Measurements from ENCODE around the gene GSS.

DNA sequence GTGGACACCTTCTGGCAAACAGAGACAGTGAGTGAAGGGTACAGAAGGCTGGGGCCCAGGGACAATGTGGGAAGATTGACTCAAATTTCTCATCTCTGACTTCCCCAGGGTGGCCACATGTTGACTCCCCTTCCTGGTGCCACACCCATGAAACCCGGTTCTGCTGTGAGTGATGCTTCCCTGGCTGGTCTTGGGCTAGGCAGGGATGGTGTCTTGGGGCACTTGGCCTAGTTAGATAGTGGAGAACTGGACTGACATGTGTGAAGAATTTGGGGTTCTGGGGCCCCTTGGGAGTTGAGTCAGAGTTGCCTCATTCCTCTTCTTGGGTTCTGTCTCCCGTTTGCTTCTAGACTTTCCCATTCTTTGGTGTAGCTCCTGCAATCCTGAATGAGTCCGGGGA lies 34.2 kb downstream of the GSS start:
- no peak for TF ChIP-seq POLR2A (IDR thresholded peaks at IDR 0.05)
- TF ChIP-seq, protein P1, sequence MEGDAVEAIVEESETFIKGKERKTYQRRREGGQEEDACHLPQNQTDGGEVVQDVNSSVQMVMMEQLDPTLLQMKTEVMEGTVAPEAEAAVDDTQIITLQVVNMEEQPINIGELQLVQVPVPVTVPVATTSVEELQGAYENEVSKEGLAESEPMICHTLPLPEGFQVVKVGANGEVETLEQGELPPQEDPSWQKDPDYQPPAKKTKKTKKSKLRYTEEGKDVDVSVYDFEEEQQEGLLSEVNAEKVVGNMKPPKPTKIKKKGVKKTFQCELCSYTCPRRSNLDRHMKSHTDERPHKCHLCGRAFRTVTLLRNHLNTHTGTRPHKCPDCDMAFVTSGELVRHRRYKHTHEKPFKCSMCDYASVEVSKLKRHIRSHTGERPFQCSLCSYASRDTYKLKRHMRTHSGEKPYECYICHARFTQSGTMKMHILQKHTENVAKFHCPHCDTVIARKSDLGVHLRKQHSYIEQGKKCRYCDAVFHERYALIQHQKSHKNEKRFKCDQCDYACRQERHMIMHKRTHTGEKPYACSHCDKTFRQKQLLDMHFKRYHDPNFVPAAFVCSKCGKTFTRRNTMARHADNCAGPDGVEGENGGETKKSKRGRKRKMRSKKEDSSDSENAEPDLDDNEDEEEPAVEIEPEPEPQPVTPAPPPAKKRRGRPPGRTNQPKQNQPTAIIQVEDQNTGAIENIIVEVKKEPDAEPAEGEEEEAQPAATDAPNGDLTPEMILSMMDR (IDR thresholded peaks at IDR 0.05 in 4 of 5, conservative IDR thresholded peaks at IDR 0.05 in 1 of 5): no peak
